Natural killer cell (primary cell): Measurements from ENCODE around the gene GATAD2A. TPM values are rescaled to one million over a fixed set of nuclear protein-coding genes. Genes with fewer than 3 reads are reported as not detected.
A peak's percentile ranks its signal among the peaks of the same experiment; 100 is the strongest.

Source experiments
- ATAC-seq, 3 donors: fragments of 150-1000 bp in 2 of 3; fragments of 200-7000 bp in 1 of 3; cut with Tn5 transposase; 1 replicate in 1 of 3; 2 replicates in 2 of 3; pipeline ENCODE4 v1.10.0; 2021; ENCODE audit warnings: mild to moderate bottlenecking in 2 of 3, moderate library complexity in 2 of 3
- DNase-seq, 2 donors: peaks; one replicate each; pipeline versions ENCODE4 v3.0.0 to v3.0.0-alpha.2; 2013 to 2021; ENCODE audit warnings: mixed read lengths in 1 of 2
- H3K27ac ChIP-seq: one replicate; pipeline ENCODE4 v1.5.1; 2013; ENCODE audit warnings: mild to moderate bottlenecking, low read length
- H3K27me3 ChIP-seq: one replicate; pipeline ENCODE4 v1.6.1; 2013; ENCODE audit warnings: low read length; ENCODE audit not compliant: control insufficient read depth, insufficient read depth
- H3K36me3 ChIP-seq: one replicate; pipeline ENCODE4 v1.6.1; 2013; ENCODE audit warnings: low read length; ENCODE audit not compliant: control insufficient read depth, insufficient read depth
- H3K4me1 ChIP-seq: one replicate; pipeline ENCODE4 v1.6.1; 2013; ENCODE audit warnings: low read length; ENCODE audit not compliant: control insufficient read depth, insufficient read depth
- H3K4me3 ChIP-seq: one replicate; pipeline ENCODE4 v1.5.1; 2013; ENCODE audit warnings: low read length
- H3K9me3 ChIP-seq: one replicate; pipeline ENCODE4 v1.6.1; 2013; ENCODE audit warnings: low read length; ENCODE audit not compliant: control insufficient read depth, insufficient read depth
- H3K27ac Mint-ChIP-seq, 2 donors: one replicate each; pipeline ENCODE4 v1.8.0; 2022; ENCODE audit warnings: mild to moderate bottlenecking in 2 of 2, mixed read lengths in 2 of 2, moderate library complexity in 1 of 2
- H3K27me3 Mint-ChIP-seq, 2 donors: one replicate each; pipeline ENCODE4 v1.8.0; 2022; ENCODE audit warnings: low read depth in 2 of 2, mixed read lengths in 2 of 2
- H3K36me3 Mint-ChIP-seq: one replicate; pipeline ENCODE4 v1.8.0; 2022; ENCODE audit warnings: mixed read lengths
- H3K4me1 Mint-ChIP-seq, 2 donors: one replicate each; pipeline ENCODE4 v1.8.0; 2022; ENCODE audit warnings: mixed read lengths in 2 of 2
- H3K4me3 Mint-ChIP-seq: one replicate; pipeline ENCODE4 v1.8.0; 2022; ENCODE audit warnings: mild to moderate bottlenecking, moderate library complexity, mixed read lengths
- H3K9me3 Mint-ChIP-seq, 2 donors: one replicate each; pipeline ENCODE4 v1.8.0; 2022; ENCODE audit warnings: mixed read lengths in 2 of 2
- WGBS: methylation state at CpG from one replicate; pipeline ENCODE4 v1.1.7; 2013; ENCODE audit warnings: missing lambda C conversion rate; ENCODE audit not compliant: insufficient coverage; 5-methylcytosine and 5-hydroxymethylcytosine counted together
- intact Hi-C: fragments of 100-400 bp; cut with micrococcal nuclease; formaldehyde crosslinking; loops from one replicate; pipeline ENCODE4 v1.14.2; 2022
- total RNA-seq, 4 donors: library from RNA; stranded (reverse); fragments of 120-200 nt in 1 of 4; gene quantifications; one replicate each; pipeline versions ENCODE4 v1.2.3 to v1.2.4, GENCODE V29; 2013 to 2022
- TF ChIP-seq, protein P1 (sequence below): fragments of 200-600 bp; IDR thresholded peaks from one replicate; pipeline ENCODE4 v1.8.0; 2022; ENCODE audit warnings: antibody characterized with exemption

The GATAD2A gene
- total RNA-seq, 3 donors from 2014 or later (not counting 1 experiment from before 2014, with no cell fraction given): 209 to 232 (median 230) TPM

DNA sequence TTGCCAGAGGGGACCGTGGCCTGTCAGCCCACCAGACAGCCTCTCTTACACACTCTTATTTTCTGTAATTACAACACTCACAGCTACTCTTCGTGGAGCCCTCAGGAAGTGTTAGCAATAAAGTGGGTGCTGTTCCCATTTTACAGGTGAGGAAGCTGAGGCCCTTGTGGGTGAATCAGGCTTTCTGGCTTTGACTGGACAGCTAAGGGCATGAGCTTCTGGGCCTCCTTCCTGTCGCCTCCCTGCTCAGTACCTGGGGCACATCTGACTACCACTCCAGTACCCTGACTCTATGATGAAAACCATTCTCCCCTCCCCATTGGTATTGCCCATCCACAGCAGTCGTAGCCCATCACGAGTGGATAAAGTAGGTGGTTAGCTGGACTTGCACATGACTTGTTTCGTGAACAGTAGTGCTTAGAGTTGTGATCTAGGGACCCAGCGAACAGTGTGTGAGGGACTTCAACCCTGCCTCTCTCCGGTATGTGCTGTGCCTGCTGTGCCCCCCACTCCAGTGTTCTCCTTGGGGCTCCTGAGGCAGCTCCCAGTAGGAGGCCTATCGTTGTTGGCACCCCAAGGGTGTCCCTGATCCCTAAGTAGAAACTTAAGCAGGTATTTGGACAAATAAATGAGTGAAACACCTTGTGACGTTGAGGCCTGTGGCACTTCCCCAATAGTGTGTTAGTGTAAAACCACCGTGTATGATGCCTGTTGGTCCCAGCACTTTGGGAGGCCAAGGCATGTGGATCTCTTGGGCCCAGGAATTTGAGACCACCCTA lies 38.6 kb downstream of the GATAD2A start:
- TF ChIP-seq, protein P1, sequence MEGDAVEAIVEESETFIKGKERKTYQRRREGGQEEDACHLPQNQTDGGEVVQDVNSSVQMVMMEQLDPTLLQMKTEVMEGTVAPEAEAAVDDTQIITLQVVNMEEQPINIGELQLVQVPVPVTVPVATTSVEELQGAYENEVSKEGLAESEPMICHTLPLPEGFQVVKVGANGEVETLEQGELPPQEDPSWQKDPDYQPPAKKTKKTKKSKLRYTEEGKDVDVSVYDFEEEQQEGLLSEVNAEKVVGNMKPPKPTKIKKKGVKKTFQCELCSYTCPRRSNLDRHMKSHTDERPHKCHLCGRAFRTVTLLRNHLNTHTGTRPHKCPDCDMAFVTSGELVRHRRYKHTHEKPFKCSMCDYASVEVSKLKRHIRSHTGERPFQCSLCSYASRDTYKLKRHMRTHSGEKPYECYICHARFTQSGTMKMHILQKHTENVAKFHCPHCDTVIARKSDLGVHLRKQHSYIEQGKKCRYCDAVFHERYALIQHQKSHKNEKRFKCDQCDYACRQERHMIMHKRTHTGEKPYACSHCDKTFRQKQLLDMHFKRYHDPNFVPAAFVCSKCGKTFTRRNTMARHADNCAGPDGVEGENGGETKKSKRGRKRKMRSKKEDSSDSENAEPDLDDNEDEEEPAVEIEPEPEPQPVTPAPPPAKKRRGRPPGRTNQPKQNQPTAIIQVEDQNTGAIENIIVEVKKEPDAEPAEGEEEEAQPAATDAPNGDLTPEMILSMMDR: no peak

DNA sequence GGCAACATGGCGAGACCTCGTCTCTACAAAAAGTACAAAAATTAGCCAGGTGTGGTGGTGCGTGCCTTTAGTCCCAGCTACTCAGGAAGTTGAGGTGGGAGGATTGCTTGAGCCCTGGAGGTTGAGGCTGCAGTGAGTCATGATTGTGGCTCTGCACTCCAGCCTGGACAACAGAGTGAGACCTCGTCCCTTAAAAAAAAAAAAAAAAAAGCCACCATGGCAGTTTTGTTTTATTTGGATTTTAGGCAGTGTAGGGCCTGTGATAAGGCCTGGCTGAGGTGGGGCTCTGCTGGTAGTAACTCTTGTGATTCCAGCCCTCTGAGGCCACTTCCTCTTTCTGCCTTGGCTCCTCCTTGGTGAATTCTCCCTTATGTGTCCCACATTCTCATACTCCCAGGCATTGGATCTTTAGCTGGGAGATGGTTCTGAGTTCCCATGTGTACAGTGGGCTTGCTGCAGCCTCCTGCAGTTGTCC lies 39.2 kb downstream of the GATAD2A start:
- intact Hi-C loops: loop anchor here (5.0 kb wide), 1 partner anchor 37 kb away; the partner anchor contains the start of gene GATAD2A
- no peaks in the 10 kb centered on the region for H3K9me3 Mint-ChIP-seq
- WGBS: 14% methylated on average over 4 of the region's 4 CpGs
- DNase-seq (peak in 1 of 2 donors; percentile 48), ATAC-seq (peak; percentile 37 to 63 (median 38))
- Histone ChIP-seq H3K36me3 (no peaks in the 10 kb centered on the region), H3K4me1 (peaks cover 63% of the 10 kb centered on the region), H3K9me3 (no peaks in the 10 kb centered on the region), H3K27ac (peak overlapping the region; percentile 63), H3K27me3 (no peaks in the 10 kb centered on the region), H3K4me3 (no peak overlapping the region)
- no peaks in the 10 kb centered on the region for H3K36me3 Mint-ChIP-seq
- H3K27me3 Mint-ChIP-seq: no peaks in the 10 kb centered on the region
- H3K4me3 Mint-ChIP-seq: peak overlapping the region; percentile 74
- peaks cover 70 to 73% of the 10 kb centered on the region in 2 donors for H3K4me1 Mint-ChIP-seq
- peak overlapping the region; percentile 78 to 83 for H3K27ac Mint-ChIP-seq
- TF ChIP-seq, protein P1: no peak

More for the DNA sequence above, 38.6 kb downstream of the GATAD2A start:
- ATAC-seq (peak in 1 of 3 donors; percentile 3), DNase-seq (no peak)
- peaks cover 76 to 79% of the 10 kb centered on the region in 2 donors for H3K4me1 Mint-ChIP-seq
- peak overlapping the region; percentile 47 for H3K4me3 Mint-ChIP-seq
- peak overlapping the region; percentile 78 to 83 for H3K27ac Mint-ChIP-seq
- H3K27me3 ChIP-seq: no peaks in the 10 kb centered on the region
- H3K27me3 Mint-ChIP-seq: no peaks in the 10 kb centered on the region
- no peaks in the 10 kb centered on the region for H3K36me3 ChIP-seq
- H3K9me3 Mint-ChIP-seq: no peaks in the 10 kb centered on the region
- no peaks in the 10 kb centered on the region for H3K36me3 Mint-ChIP-seq
- no peak overlapping the region for H3K4me3 ChIP-seq
- intact Hi-C loops: no loop called here
- peak overlapping the region; percentile 63 for H3K27ac ChIP-seq
- peaks cover 59% of the 10 kb centered on the region for H3K4me1 ChIP-seq
- no peaks in the 10 kb centered on the region for H3K9me3 ChIP-seq
- 74% methylated on average over 9 of the region's 11 CpGs for WGBS

DNA sequence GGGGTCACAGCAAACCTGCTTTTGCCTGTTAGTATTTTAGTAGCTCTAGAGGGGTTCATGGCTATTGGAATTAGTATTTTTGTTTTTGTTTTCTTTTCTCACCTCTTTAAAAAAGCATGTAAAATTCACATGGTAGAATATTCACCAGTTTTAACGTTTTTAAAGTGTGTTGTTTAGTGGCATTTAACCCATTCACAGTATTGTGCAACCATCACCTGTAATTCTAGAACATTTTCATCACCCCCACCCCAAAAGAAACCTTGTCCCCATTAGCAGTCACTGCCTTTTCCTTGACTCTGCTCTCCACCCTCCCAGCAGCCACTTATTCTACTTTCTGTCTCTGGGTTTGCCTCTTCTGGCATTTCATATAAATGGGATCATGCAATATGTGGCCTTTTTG lies 39.8 kb downstream of the GATAD2A start:
- no CpG with 5 or more reads among the region's 1 CpG for WGBS
- intact Hi-C loops: loop anchor here (5.0 kb wide), 1 partner anchor 38 kb away; the partner anchor contains the start of gene GATAD2A
- Histone ChIP-seq H3K9me3 (no peaks in the 10 kb centered on the region), H3K27me3 (no peaks in the 10 kb centered on the region), H3K4me3 (no peak overlapping the region), H3K27ac (peak overlapping the region; percentile 63), H3K36me3 (no peaks in the 10 kb centered on the region), H3K4me1 (peaks cover 69% of the 10 kb centered on the region)
- Mint-ChIP-seq H3K36me3 (no peaks in the 10 kb centered on the region), H3K27ac (peak overlapping the region; percentile 78 to 83), H3K27me3 (no peaks in the 10 kb centered on the region), H3K9me3 (no peaks in the 10 kb centered on the region), H3K4me1 (peaks cover 70 to 73% of the 10 kb centered on the region in 2 donors), H3K4me3 (peak overlapping the region; percentile 74)
- TF ChIP-seq, protein P1: no peak
- ATAC-seq (no peak), DNase-seq (no peak)
